T-helper 22 cell (primary cell): Measurements from ENCODE around the gene ENTPD2.
"Not testable (repeated sequence)": the region's sequence is repeated elsewhere in the genome, so short reads cannot be mapped to it uniquely, and the experiment has no call there.

Experiments used
- DNase-seq: peaks from one replicate; pipeline ENCODE4 v3.0.0-alpha.2; 2020; ENCODE audit warnings: low read depth

The ENTPD2 gene

GRCh38 chr9:137064027-137064879, 10.4 kb upstream of the ENTPD2 start:
- DNase-seq, result no peak

DNA sequence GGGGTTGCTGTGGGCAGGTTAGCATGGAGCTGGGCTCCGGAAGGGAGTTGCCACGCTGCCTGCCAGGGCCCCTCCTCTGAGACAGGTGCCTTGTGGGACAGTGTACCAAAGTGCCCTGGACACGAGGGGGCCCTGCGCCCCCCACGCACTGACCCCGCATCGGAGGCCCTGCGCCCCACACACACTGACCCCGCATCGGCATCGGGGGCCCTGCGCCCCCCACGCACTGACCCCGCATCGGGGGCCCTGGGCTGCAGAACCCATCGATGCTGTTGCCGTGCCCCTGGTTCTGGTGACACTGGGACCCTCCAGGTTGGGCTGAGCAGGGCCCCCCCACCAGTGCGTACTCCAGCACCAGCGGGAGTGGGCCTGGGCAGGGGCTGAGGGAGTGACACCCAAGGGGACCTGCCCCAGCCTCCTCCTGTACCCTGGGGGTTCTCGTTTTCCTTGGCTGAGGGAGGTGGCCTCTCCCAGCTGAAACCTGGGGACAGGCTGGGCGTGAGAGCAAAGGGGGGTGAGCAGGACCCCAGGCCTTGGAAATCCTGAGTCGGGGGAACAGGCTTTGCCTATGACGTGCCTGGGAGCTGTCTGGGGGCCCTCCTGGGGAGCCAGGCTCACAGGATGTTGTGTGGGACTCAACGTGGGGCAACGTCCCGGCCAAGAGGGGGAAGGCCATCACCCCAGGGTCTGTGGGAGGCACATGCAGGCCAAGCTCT, 9.6 kb upstream of the ENTPD2 start:
- DNase-seq, result no peak

DNA sequence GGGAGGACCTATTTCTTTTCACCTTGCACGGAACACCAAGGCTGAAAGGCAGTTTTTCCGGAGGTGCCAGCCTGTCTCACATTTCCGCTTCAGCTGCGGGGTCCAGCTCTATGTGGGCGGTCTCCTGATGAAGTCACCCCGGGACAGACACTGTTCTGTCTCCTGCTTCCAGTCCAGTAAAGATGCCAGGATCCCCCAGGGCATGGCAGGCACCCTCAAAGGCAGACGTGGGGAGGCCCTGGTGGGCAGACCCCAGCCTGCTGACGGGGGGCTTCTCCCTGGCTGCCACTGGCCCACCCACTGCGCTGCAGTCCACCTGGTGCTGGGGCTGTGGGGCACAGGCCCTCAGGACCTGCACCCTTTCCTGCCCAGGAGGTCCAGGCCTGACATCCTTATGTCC, 8.9 kb upstream of the ENTPD2 start:
- not testable (repeated sequence) for DNase-seq

- no peak for DNase-seq
Observed at GRCh38 chr9:137062384-137062783, 8.5 kb upstream of the ENTPD2 start.

DNA sequence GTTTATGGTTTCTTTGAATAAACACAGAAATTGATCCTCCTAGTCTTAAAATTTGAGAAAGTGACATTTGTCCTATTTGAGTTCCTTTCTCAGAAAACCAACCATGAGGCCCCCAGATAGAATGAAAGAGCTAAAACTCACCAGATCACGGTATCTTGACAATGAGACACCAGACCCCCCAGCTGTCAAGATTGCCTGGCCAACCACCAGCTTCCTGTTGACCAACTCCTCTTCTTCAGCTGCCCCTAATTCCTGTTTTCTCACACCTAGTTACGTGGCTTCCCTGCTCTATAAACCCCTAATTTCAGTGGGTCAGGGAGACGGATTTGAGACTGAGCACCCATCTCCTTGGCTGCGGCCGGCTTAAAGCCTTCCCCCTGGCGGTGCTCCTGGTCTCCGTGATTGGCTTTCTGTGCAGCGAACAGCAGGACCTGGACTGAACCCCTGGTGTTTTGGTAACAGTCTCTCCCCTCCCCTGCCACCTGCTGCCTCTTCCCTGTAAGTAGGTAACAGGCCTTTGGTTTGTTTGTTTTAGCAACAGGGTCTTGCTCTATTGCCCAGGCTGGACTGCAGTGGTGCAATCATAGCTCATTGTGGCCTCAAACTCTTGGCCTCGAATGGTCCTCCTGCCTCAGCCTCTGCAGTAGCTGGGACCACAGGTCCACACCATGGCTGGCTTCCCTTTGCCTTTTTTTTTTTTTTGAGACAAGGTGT, 4.8 kb upstream of the ENTPD2 start:
- no peak for DNase-seq

DNA sequence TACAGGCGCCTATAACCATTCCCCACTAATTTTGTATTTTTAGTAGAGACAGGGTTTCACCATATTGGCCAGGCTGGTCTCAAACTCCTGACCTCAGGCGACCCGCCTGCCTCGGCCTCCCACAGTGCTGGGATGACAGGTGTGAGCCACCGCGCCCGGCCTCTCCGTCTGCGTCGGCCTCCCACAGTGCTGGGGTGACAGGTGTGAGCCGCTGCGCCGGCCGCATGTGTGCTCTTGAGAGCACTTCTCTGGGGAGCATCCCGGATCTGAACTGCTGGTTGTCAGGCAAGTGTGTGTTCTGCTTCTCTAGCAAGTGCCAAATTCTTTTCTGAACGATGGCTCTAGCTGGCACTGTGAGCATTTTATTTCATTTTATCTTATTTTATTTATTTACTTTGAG, 3.7 kb upstream of the ENTPD2 start:
- DNase-seq, result no peak

GRCh38 chr9:137056739-137057415, 3.0 kb upstream of the ENTPD2 start:
- no peak for DNase-seq

GRCh38 chr9:137055385-137056364, 1.8 kb upstream of the ENTPD2 start:
- DNase-seq, result no peak

GRCh38 chr9:137054932-137055384, 1.1 kb upstream of the ENTPD2 start:
- DNase-seq, result no peak

GRCh38 chr9:137052998-137053943, 590 bp downstream of the ENTPD2 start:
- no peak for DNase-seq

DNA sequence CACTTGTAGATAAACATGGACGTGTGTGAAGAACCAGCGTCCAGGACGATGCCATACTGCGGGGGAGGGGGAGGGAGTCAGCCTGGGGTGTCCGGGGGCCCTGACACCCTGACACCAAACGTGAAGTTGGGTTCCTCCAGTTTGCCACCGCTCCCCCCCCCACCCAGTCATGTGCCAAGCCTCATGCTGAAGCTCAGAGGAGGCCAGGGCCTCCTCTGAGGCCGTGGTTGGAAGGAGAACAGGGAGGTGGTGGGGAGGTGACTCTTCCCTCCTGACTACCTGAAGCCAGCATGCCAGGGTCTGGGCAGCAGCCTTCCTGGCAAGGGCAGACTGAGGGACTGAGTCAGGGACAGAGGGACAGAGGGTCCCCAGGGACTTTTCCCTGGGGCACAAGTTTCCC, 1.6 kb downstream of the ENTPD2 start:
- DNase-seq, result no peak

DNA sequence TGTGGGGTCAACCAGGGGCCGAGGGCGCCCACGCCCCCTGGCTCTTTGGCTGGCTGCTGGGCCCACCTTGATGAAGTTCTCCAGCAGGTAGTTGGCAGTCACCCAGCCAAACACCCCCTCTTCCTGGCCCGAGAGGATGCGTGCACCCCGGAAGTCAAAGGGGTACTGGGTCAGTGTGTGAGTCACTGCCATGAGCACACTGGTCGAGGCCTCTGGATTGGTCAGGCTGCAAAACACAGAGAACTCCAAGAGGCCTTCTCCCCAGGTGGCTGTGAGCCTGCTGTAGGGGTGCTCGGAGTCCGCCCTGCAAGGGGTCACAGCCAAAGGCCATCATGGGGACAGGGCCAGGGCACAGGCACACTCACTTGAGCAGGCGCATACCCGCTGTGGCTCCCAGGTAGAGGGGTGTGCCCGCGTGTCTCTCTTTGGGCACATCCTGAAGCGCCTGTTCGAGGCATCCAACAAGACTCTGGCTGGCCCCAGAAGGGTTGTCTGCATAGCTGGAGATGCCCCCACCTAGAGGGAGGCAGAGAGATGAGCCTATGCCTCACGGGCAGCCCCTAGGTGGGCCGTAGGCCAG, 2.6 kb downstream of the ENTPD2 start:
- DNase-seq, result no peak

- DNase-seq, result no peak
Observed at GRCh38 chr9:137050570-137050969, 3.3 kb downstream of the ENTPD2 start.

GRCh38 chr9:137049544-137050449, 4.1 kb downstream of the ENTPD2 start:
- DNase-seq, result no peak

GRCh38 chr9:137048655-137049543, 5.0 kb downstream of the ENTPD2 start:
- no peak for DNase-seq

DNA sequence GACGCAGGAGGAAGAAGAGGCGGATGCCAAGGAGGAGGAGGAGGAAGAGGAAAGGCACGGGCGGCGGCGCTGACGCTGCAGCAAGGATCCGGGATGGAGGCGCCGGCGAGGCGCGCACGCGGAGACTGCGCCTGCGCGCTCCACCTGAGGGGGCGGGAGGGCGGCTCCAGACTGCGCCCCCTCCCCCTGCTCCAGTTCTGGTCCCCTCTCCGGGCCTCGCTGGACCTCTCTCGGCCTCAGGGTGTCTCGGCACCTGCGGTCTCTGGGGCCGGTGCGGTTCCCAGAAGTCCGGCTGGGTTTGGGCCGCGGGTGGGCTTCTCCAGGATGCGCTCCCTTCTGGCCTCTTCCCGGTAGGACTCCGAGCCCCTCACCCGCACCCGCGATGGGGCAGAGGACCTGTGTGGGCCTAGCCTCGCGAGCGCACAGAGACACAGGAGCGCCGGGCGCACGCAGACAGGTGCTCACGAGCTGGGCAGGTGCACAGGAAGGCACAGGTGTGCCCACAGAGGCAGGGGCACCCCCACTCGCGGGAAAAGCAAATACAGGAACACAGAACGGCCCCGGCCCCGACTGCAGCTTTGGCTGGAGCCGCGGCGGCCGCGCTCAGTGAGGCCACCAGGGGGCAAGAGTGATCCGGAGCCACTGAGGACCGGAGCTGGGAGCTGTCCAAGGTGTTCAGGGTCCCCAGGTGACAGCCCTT, 7.6 kb downstream of the ENTPD2 start, which contains the start of gene NPDC1:
NPDC1 (minus strand) TSS at position 90 of the 700 bp plus-strand sequence. CDS start 188 bp downstream, outside the sequence.
- peak; percentile 56 for DNase-seq
